Neuron (in vitro differentiated cells): ENCODE results near the gene DENND4C.
"Not testable (repeated sequence)": the region's sequence is repeated elsewhere in the genome, so short reads cannot be mapped to it uniquely, and the experiment has no call there.

Experiments
- H2AFZ ChIP-seq: one replicate; pipeline ENCODE4 v1.6.1; 2013; ENCODE audit warnings: low read depth, mild to moderate bottlenecking, inconsistent platforms, low read length, moderate library complexity
- H3K27me3 ChIP-seq: one replicate; pipeline ENCODE4 v1.6.1; 2013; ENCODE audit warnings: low read length; ENCODE audit not compliant: insufficient read depth
- H3K36me3 ChIP-seq: one replicate; pipeline ENCODE4 v1.6.1; 2013; ENCODE audit warnings: low read length; ENCODE audit not compliant: insufficient read depth
- H3K4me1 ChIP-seq: one replicate; pipeline ENCODE4 v1.6.1; 2013; ENCODE audit warnings: low read length; ENCODE audit not compliant: insufficient read depth
- H3K4me3 ChIP-seq: 2 replicates; pipeline ENCODE4 v1.5.1; 2013; ENCODE audit warnings: mild to moderate bottlenecking, low read length, moderate library complexity
- H3K9me3 ChIP-seq: one replicate; pipeline ENCODE4 v1.6.1; 2013; ENCODE audit warnings: low read length

DENND4C gene

GRCh38 chr9:19259665-19260255, 29.3 kb downstream of the DENND4C start:
- not testable (repeated sequence) for H2AFZ ChIP-seq, H3K36me3 ChIP-seq, H3K4me3 ChIP-seq, H3K4me1 ChIP-seq, H3K27me3 ChIP-seq, H3K9me3 ChIP-seq

- not testable (repeated sequence) for H3K27me3 ChIP-seq, H3K9me3 ChIP-seq, H2AFZ ChIP-seq, H3K4me1 ChIP-seq, H3K36me3 ChIP-seq, H3K4me3 ChIP-seq
Measured at GRCh38 chr9:19265602-19266001, 35.1 kb downstream of the DENND4C start.

GRCh38 chr9:19266778-19267384, 36.4 kb downstream of the DENND4C start:
- not testable (repeated sequence) for H3K36me3 ChIP-seq, H3K4me3 ChIP-seq, H2AFZ ChIP-seq, H3K4me1 ChIP-seq, H3K9me3 ChIP-seq, H3K27me3 ChIP-seq

- no peaks in the 10 kb centered on the region for H3K27me3 ChIP-seq
- no peak overlapping the region for H2AFZ ChIP-seq
- H3K4me3 ChIP-seq: no peak overlapping the region
- H3K9me3 ChIP-seq: peaks cover 8% of the 10 kb centered on the region
- H3K4me1 ChIP-seq: no peaks in the 10 kb centered on the region
- H3K36me3 ChIP-seq: no peaks in the 10 kb centered on the region
Measured at GRCh38 chr9:19269582-19269981, 39.1 kb downstream of the DENND4C start.

- no peak overlapping the region for H2AFZ ChIP-seq
- no peaks in the 10 kb centered on the region for H3K36me3 ChIP-seq
- H3K4me1 ChIP-seq: no peaks in the 10 kb centered on the region
- peaks cover 6% of the 10 kb centered on the region for H3K9me3 ChIP-seq
- no peaks in the 10 kb centered on the region for H3K27me3 ChIP-seq
- H3K4me3 ChIP-seq: no peak overlapping the region
Measured at GRCh38 chr9:19270421-19270949, 40.0 kb downstream of the DENND4C start.

- Histone ChIP-seq H3K4me3 (no peak overlapping the region), H2AFZ (no peak overlapping the region), H3K4me1 (no peaks in the 10 kb centered on the region), H3K27me3 (no peaks in the 10 kb centered on the region), H3K9me3 (peaks cover 6% of the 10 kb centered on the region), H3K36me3 (no peaks in the 10 kb centered on the region)
Measured at GRCh38 chr9:19271081-19271480, 40.6 kb downstream of the DENND4C start.

- H2AFZ ChIP-seq: no peak overlapping the region
- no peaks in the 10 kb centered on the region for H3K9me3 ChIP-seq
- peaks cover 2% of the 10 kb centered on the region for H3K36me3 ChIP-seq
- H3K4me1 ChIP-seq: no peaks in the 10 kb centered on the region
- no peaks in the 10 kb centered on the region for H3K27me3 ChIP-seq
- no peak overlapping the region for H3K4me3 ChIP-seq
Measured at GRCh38 chr9:19281801-19282200, 51.3 kb downstream of the DENND4C start.

GRCh38 chr9:19283072-19283710, 52.7 kb downstream of the DENND4C start:
- H2AFZ ChIP-seq: no peak overlapping the region
- peaks cover 10% of the 10 kb centered on the region for H3K36me3 ChIP-seq
- no peak overlapping the region for H3K4me3 ChIP-seq
- H3K9me3 ChIP-seq: no peaks in the 10 kb centered on the region
- no peaks in the 10 kb centered on the region for H3K27me3 ChIP-seq
- H3K4me1 ChIP-seq: no peaks in the 10 kb centered on the region

GRCh38 chr9:19284729-19285128, 54.2 kb downstream of the DENND4C start:
- Histone ChIP-seq H2AFZ (no peak overlapping the region), H3K4me1 (no peaks in the 10 kb centered on the region), H3K9me3 (no peaks in the 10 kb centered on the region), H3K4me3 (no peak overlapping the region), H3K27me3 (no peaks in the 10 kb centered on the region), H3K36me3 (peaks cover 15% of the 10 kb centered on the region)

- no peaks in the 10 kb centered on the region for H3K27me3 ChIP-seq
- no peak overlapping the region for H3K4me3 ChIP-seq
- H2AFZ ChIP-seq: no peak overlapping the region
- peaks cover 30% of the 10 kb centered on the region for H3K36me3 ChIP-seq
- no peaks in the 10 kb centered on the region for H3K4me1 ChIP-seq
- no peaks in the 10 kb centered on the region for H3K9me3 ChIP-seq
Measured at GRCh38 chr9:19286634-19287188, 56.2 kb downstream of the DENND4C start.

- Histone ChIP-seq H2AFZ (no peak overlapping the region), H3K36me3 (peaks cover 39% of the 10 kb centered on the region), H3K9me3 (no peaks in the 10 kb centered on the region), H3K27me3 (no peaks in the 10 kb centered on the region), H3K4me3 (no peak overlapping the region), H3K4me1 (no peaks in the 10 kb centered on the region)
Measured at GRCh38 chr9:19288081-19288480, 57.6 kb downstream of the DENND4C start.

GRCh38 chr9:19290103-19290502, 59.6 kb downstream of the DENND4C start:
- Histone ChIP-seq H3K36me3 (peaks cover 52% of the 10 kb centered on the region), H2AFZ (no peak overlapping the region), H3K27me3 (no peaks in the 10 kb centered on the region), H3K4me1 (no peaks in the 10 kb centered on the region), H3K9me3 (no peaks in the 10 kb centered on the region), H3K4me3 (no peak overlapping the region)

- no peaks in the 10 kb centered on the region for H3K9me3 ChIP-seq
- peaks cover 59% of the 10 kb centered on the region for H3K36me3 ChIP-seq
- no peaks in the 10 kb centered on the region for H3K27me3 ChIP-seq
- H2AFZ ChIP-seq: no peak overlapping the region
- no peaks in the 10 kb centered on the region for H3K4me1 ChIP-seq
- H3K4me3 ChIP-seq: no peak overlapping the region
Measured at GRCh38 chr9:19294219-19294618, 63.7 kb downstream of the DENND4C start.
